HCT116 (cell line): ENCODE results near the gene ELMOD3. TPM values are rescaled to one million over a fixed set of nuclear protein-coding genes. Genes with fewer than 3 reads are reported as not detected.
A peak's percentile ranks its signal among the peaks of the same experiment; 100 is the strongest.
"Not testable (repeated sequence)": the region's sequence is repeated elsewhere in the genome, so short reads cannot be mapped to it uniquely, and the experiment has no call there.

ENCODE experiments used
- ATAC-seq: fragments of 200-7000 bp; cut with Tn5 transposase; 2 replicates; pipeline ENCODE4 v1.9.1; 2020; ENCODE audit warnings: mild to moderate bottlenecking, moderate library complexity
- BruUV-seq: library from RNA; stranded (reverse); fragments of 400-500 nt; replicated peaks from 2 replicates; lab custom pipeline; 2021; lab: Mats Ljungman, UMichigan
- CTCF ChIA-PET: fragments of 300-600 bp; sonication (Branson Sonifier 250); formaldehyde crosslinking; loops from one replicate; lab custom pipeline; 2021; ENCODE audit warnings: antibody characterized with exemption; lab: Charles Lee
- POLR2A ChIA-PET: fragments of 300-600, 350-600 bp; sonication (Branson Sonifier 250); formaldehyde crosslinking; loops from one replicate; lab custom pipeline; 2021; ENCODE audit warnings: antibody characterized with exemption; lab: Charles Lee
- RAD21 ChIA-PET, 2 experiments: fragments of 300-600 bp; sonication (Branson Sonifier 250); formaldehyde crosslinking; loops; one replicate each; lab custom pipeline; 2023; ENCODE audit warnings: low total read pairs in 2 of 2; ENCODE audit not compliant: uncharacterized antibody in 2 of 2, unreplicated experiment in 2 of 2, low non-redundant PET in 1 of 2; lab: Charles Lee
- DNase-seq: peaks from one replicate; pipeline ENCODE4 v3.0.0-alpha.2; 2010; ENCODE audit warnings: low read depth, low spot score
- H2AFZ ChIP-seq: fragments of 200-600 bp; shearing (Covaris generic), sonication (generic); 2 replicates; pipeline ENCODE4 v1.6.1; 2017; ENCODE audit warnings: low read depth, mixed run types, mixed read lengths, antibody characterized with exemption, low read length; ENCODE audit not compliant: poor library complexity, severe bottlenecking
- H3K27ac ChIP-seq: 2 replicates; pipeline ENCODE4 v1.5.1; 2012; ENCODE audit warnings: low read depth, low read length
- H3K27me3 ChIP-seq: fragments of 200-600 bp; sonication (generic); 2 replicates; pipeline ENCODE4 v1.6.1; 2016; ENCODE audit warnings: mixed run types, low read length, mixed read lengths; ENCODE audit not compliant: insufficient read depth
- H3K36me3 ChIP-seq, 2 experiments: fragments of 200-500 bp in 1 of 2; fragments of 200-600 bp in 1 of 2; sonication (Bioruptor generic) in 1 of 2; sonication (generic) in 1 of 2; 2 replicates each; pipeline versions ENCODE4 v1.5.1 to v1.6.1; 2014 to 2016; ENCODE audit warnings: low read length in 2 of 2, inconsistent platforms in 1 of 2, mixed read lengths in 1 of 2, mixed run types in 1 of 2; ENCODE audit not compliant: insufficient read depth in 2 of 2, control insufficient read depth in 1 of 2
- H3K4me1 ChIP-seq, 2 experiments: fragments of 200-600 bp in 1 of 2; sonication (generic) in 1 of 2; 2 replicates each; pipeline versions ENCODE4 v1.5.1 to v1.6.1; 2012 to 2017; ENCODE audit warnings: low read length in 2 of 2, inconsistent platforms in 1 of 2, mild to moderate bottlenecking in 1 of 2, mixed read lengths in 1 of 2, mixed run types in 1 of 2, moderate library complexity in 1 of 2; ENCODE audit not compliant: insufficient read depth in 2 of 2, control insufficient read depth in 1 of 2
- H3K4me2 ChIP-seq: fragments of 200-600 bp; sonication (generic); 2 replicates; pipeline ENCODE4 v1.6.1; 2017; ENCODE audit warnings: mixed run types, low read length, mixed read lengths
- H3K4me3 ChIP-seq, 2 experiments: fragments of 200-600 bp in 1 of 2; sonication (generic) in 1 of 2; replicated peaks in 1 of 2; 2 replicates each; pipeline ENCODE4 v1.5.1; 2011 to 2016; ENCODE audit warnings: low read length in 2 of 2, control low read depth in 1 of 2, low read depth in 1 of 2, mild to moderate bottlenecking in 1 of 2, mixed read lengths in 1 of 2, mixed run types in 1 of 2
- H3K79me2 ChIP-seq: fragments of 200-600 bp; sonication (generic); 2 replicates; pipeline ENCODE4 v1.6.1; 2017; ENCODE audit warnings: mild to moderate bottlenecking, mixed run types, low read length, moderate library complexity, mixed read lengths; ENCODE audit not compliant: insufficient read depth
- H3K9ac ChIP-seq: fragments of 200-600 bp; sonication (generic); 2 replicates; pipeline ENCODE4 v1.6.1; 2016; ENCODE audit warnings: low read length, mixed read lengths
- H3K9me2 ChIP-seq: fragments of 200-600 bp; sonication (generic), shearing (Covaris generic); 2 replicates; pipeline ENCODE4 v1.6.1; 2017; ENCODE audit warnings: mixed run types, mild to moderate bottlenecking, moderate library complexity; ENCODE audit not compliant: insufficient read depth
- H3K9me3 ChIP-seq, 2 experiments: fragments of 200-500 bp in 1 of 2; fragments of 200-600 bp in 1 of 2; sonication (Bioruptor generic) in 1 of 2; sonication (generic) in 1 of 2; 2 replicates each; pipeline ENCODE4 v1.6.1; 2014 to 2017; ENCODE audit warnings: low read length in 2 of 2, mixed read lengths in 2 of 2, inconsistent platforms in 1 of 2, low read depth in 1 of 2, mild to moderate bottlenecking in 1 of 2, mixed run types in 1 of 2, moderate library complexity in 1 of 2; ENCODE audit not compliant: control insufficient read depth in 1 of 2, insufficient read depth in 1 of 2
- H4K20me1 ChIP-seq: fragments of 200-600 bp; sonication (generic), shearing (Covaris generic); 2 replicates; pipeline ENCODE4 v1.6.1; 2017; ENCODE audit warnings: mixed run types, mild to moderate bottlenecking, moderate library complexity; ENCODE audit not compliant: insufficient read depth
- CEBPB ChIP-seq: IDR thresholded peaks from 2 replicates; pipeline ENCODE4 v1.6.1; 2012; ENCODE audit warnings: low read depth
- ELF1 ChIP-seq: IDR thresholded peaks from 2 replicates; pipeline ENCODE4 v1.6.1; 2012; ENCODE audit warnings: low read depth, borderline replicate concordance
- JUND ChIP-seq: IDR thresholded peaks from 2 replicates; pipeline ENCODE4 v1.6.1; 2012
- MAX ChIP-seq: IDR thresholded peaks from 2 replicates; pipeline ENCODE4 v1.6.1; 2012
- POLR2AphosphoS5 ChIP-seq: IDR thresholded peaks from 2 replicates; pipeline ENCODE4 v1.6.1; 2011; ENCODE audit warnings: mild to moderate bottlenecking, low read depth, low read length, moderate library complexity
- TCF7L2 ChIP-seq: IDR thresholded peaks from 2 replicates; pipeline ENCODE4 v1.7.0; 2011; ENCODE audit warnings: borderline replicate concordance, inconsistent platforms; ENCODE audit not compliant: insufficient read depth, insufficient read length; ENCODE audit errors: extremely low read depth
- ZFX ChIP-seq: fragments of 450-650 bp; IDR thresholded peaks from 2 replicates; pipeline ENCODE4 v1.6.1; 2017
- intact Hi-C: fragments of 100-400 bp; cut with micrococcal nuclease; formaldehyde crosslinking; loops from 2 replicates; pipeline ENCODE4 v1.10.0; 2022
- total RNA-seq: library from RNA; stranded (reverse); gene quantifications from one replicate; pipeline ENCODE4 v1.2.1, GENCODE V29; 2021; ENCODE audit not compliant: unreplicated experiment

ELMOD3 gene
- total RNA-seq, 1 experiment from 2014 or later = 9.2 TPM

DNA sequence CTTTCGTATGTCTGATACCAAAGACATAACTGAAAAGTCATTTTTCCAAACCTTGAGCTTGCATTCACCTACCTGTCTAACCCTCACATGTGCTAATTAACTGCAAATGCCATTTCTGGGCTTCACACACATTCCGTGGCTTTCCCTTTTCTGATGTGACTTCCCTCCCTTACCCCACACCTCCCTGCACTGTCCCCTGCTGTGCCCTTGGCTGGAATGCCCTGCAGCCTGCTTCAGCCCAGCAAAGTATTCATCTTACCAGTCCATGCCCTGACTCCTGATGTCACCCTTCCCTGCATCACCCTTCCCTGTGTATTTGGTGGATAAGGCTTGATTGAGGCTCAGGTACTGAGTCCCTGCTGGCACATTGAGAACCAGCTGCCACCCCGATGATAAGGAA is 12.4 kb upstream of the ELMOD3 start:
- no peaks in the 10 kb centered on the region for H4K20me1 ChIP-seq
- POLR2A ChIA-PET = no interaction called here
- intact Hi-C loops = no loop called here
- no peaks in the 10 kb centered on the region for H3K9me2 ChIP-seq
- no peak for TF ChIP-seq JUND
- no peak for TF ChIP-seq POLR2AphosphoS5
- TF ChIP-seq ZFX = no peak
- no peak for TF ChIP-seq TCF7L2
- no peak for TF ChIP-seq ELF1
- no peak for TF ChIP-seq CEBPB
- no peak for TF ChIP-seq MAX
- RAD21 ChIA-PET = no interaction called here
- no peak overlapping the region for H3K9ac ChIP-seq
- no peak overlapping the region for H2AFZ ChIP-seq
- no peaks in the 10 kb centered on the region for H3K79me2 ChIP-seq
- H3K27me3 ChIP-seq = no peaks in the 10 kb centered on the region
- H3K9me3 ChIP-seq = no peaks in the 10 kb centered on the region
- H3K4me3 ChIP-seq = no peak overlapping the region
- DNase-seq = no peak
- BruUV-seq = no TSS peak
- ATAC-seq = peak; percentile 16; the same call in 1 of the 2 replicates
- CTCF ChIA-PET = no interaction called here
- peaks cover 4 to 16% of the 10 kb centered on the region in 2 experiments; a peak in 2 of 4 replicates for H3K36me3 ChIP-seq
- H3K27ac ChIP-seq = no peak overlapping the region
- H3K4me1 ChIP-seq = no peaks in the 10 kb centered on the region
- no peak overlapping the region for H3K4me2 ChIP-seq

DNA sequence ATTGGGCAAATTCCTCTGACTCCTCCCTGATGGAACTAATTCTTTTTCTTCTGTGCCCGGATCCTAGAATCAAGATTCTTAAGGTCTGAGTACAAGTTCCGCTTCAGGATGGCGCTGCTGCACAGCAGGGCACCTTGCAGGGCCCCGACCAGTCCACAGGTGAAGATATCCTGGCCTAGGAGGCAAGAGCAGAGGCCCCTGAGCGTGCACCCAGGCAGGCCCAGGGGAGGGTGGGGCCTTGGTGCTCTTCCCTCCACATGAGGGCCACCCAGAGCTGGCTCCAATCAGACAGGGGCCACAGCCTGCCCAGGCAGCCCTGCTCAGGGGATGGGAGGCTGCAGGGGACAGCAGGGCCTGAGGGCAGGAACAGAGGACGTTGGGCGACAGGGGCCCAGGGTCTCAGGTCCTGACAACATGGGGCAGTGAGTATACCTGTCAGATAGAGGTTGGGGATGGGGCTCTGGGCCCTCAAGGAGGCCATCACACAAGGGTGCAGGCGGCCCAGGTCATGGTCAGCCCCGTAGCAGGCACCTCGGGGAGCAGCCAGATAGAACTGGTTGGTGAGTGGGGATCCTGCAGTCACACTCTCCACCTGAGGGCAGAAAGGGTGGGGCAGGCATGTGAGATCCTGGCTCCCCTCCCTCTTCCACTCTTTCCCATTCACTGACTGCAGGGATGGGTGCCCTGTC is 11.2 kb upstream of the ELMOD3 start:
- DNase-seq, intact Hi-C loops, H3K27ac ChIP-seq, H3K9ac ChIP-seq, H4K20me1 ChIP-seq, POLR2A ChIA-PET, H3K79me2 ChIP-seq, H2AFZ ChIP-seq, H3K4me2 ChIP-seq, H3K27me3 ChIP-seq, H3K9me3 ChIP-seq, H3K9me2 ChIP-seq, H3K4me1 ChIP-seq, H3K4me3 ChIP-seq, CTCF ChIA-PET, RAD21 ChIA-PET: not testable (repeated sequence)
- H3K36me3 ChIP-seq = peaks cover 4 to 22% of the 10 kb centered on the region in 2 experiments; a peak in 2 of 4 replicates
- ATAC-seq = peak; percentile 51
- TSS peak; percentile 67 for BruUV-seq
